ENCODE results near the gene TBC1D9.

Gene TBC1D9

GRCh38 chr4:140600408-140600807 is 155.8 kb downstream of the TBC1D9 start:
- DNase-seq (ENCODE audit: low read depth, low spot score): no peak
- ChIA-PET CTCF (interaction anchor here (1.7 to 5.9 kb wide), 2 partner anchors 9 to 250 kb away, joined by 5 to 42 read pairs; no protein-coding TSS in a partner anchor), POLR2A (no interaction called here)
- no peak for TF ChIP-seq CTCF (IDR thresholded peaks at IDR 0.05; ENCODE audit: insufficient read depth, low read length, missing control alignments)
- H3K4me3 ChIP-seq (ENCODE audit: low read depth, low read length): no peak overlapping the region

- CTCF ChIA-PET: interaction anchor here (1.0 to 2.2 kb wide), 4 partner anchors 14 to 255 kb away, joined by 3 to 16 read pairs (median 4); no protein-coding TSS in a partner anchor
- POLR2A ChIA-PET: no interaction called here
- H3K4me3 ChIP-seq (ENCODE audit: low read depth, low read length): no peak overlapping the region
- no peak for DNase-seq (ENCODE audit: low read depth, low spot score)
- no peak for TF ChIP-seq CTCF (IDR thresholded peaks at IDR 0.05; ENCODE audit: insufficient read depth, low read length, missing control alignments)
These were observed 161.1 kb downstream of the TBC1D9 start for GRCh38 chr4:140595065-140595464.

- ChIA-PET POLR2A (no interaction called here), CTCF (interaction anchor here (1.6 to 2.0 kb wide), 2 partner anchors 20 to 25 kb away, joined by 4 to 6 read pairs; no protein-coding TSS in a partner anchor)
- DNase-seq (ENCODE audit: low read depth, low spot score): no peak
- H3K4me3 ChIP-seq (ENCODE audit: low read depth, low read length): no peak overlapping the region
- no peak for TF ChIP-seq CTCF (IDR thresholded peaks at IDR 0.05; ENCODE audit: insufficient read depth, low read length, missing control alignments)
These were observed 171.7 kb downstream of the TBC1D9 start for GRCh38 chr4:140584439-140584838.

GRCh38 chr4:140581078-140581477 is 175.1 kb downstream of the TBC1D9 start:
- POLR2A ChIA-PET: no interaction called here

GRCh38 chr4:140579278-140579677 is 176.9 kb downstream of the TBC1D9 start:
- ChIA-PET POLR2A (no interaction called here), CTCF (interaction anchor here (0.7 to 0.9 kb wide), 2 partner anchors 11 to 30 kb away, joined by 3 read pairs; no protein-coding TSS in a partner anchor)
- no peak overlapping the region for H3K4me3 ChIP-seq (ENCODE audit: low read depth, low read length)
- TF ChIP-seq CTCF (IDR thresholded peaks at IDR 0.05; ENCODE audit: insufficient read depth, low read length, missing control alignments): no peak
- DNase-seq (ENCODE audit: low read depth, low spot score): no peak

More at GRCh38 chr4:140581078-140581477, 175.1 kb downstream of the TBC1D9 start:
- TF ChIP-seq CTCF (IDR thresholded peaks at IDR 0.05; ENCODE audit: insufficient read depth, low read length, missing control alignments): no peak
- CTCF ChIA-PET: no interaction called here
- no peak overlapping the region for H3K4me3 ChIP-seq (ENCODE audit: low read depth, low read length)
- no peak for DNase-seq (ENCODE audit: low read depth, low spot score)

- no peak for DNase-seq (ENCODE audit: low read depth, low spot score)
- TF ChIP-seq CTCF (IDR thresholded peaks at IDR 0.05; ENCODE audit: insufficient read depth, low read length, missing control alignments): no peak
- no peak overlapping the region for H3K4me3 ChIP-seq (ENCODE audit: low read depth, low read length)
- CTCF ChIA-PET: interaction anchor here (1.0 to 1.3 kb wide), 2 partner anchors 19 to 215 kb away, joined by 3 to 5 read pairs; no protein-coding TSS in a partner anchor
- POLR2A ChIA-PET: no interaction called here
These were observed 180.7 kb downstream of the TBC1D9 start for GRCh38 chr4:140575489-140575888.
